Measurements from ENCODE around the gene ITGAE. TPM values are rescaled to one million over a fixed set of nuclear protein-coding genes. Genes with fewer than 3 reads are reported as not detected.

Gene ITGAE
- polyA plus RNA-seq, 2 of the 4 experiments (the other 2 are of a cell fraction): 154 to 156 TPM

- H3K4me1 ChIP-seq: peaks cover 18% of the 10 kb centered on the region
- CTCF ChIA-PET: interaction anchor here (0.8 to 16.3 kb wide), 10 partner anchors 11 to 679 kb away, joined by 3 to 491 read pairs (median 4); no protein-coding TSS in a partner anchor
- no peak overlapping the region for H3K4me2 ChIP-seq
- no peak for FAIRE-seq
- 53% methylated on average over 2 of the region's 2 CpGs for WGBS (ENCODE audit: missing lambda C conversion rate)
- POLR2A ChIA-PET: no interaction called here
- DNase-seq (ENCODE audit: low read depth in 1 of 2, low spot score in 1 of 2): no peak
- peak overlapping the region in 1 of 2 experiments; percentile 27; a peak in 1 of 6 replicates for H3K27ac ChIP-seq
- H3K9me3 ChIP-seq: no peaks in the 10 kb centered on the region
- TF ChIP-seq, protein P1, sequence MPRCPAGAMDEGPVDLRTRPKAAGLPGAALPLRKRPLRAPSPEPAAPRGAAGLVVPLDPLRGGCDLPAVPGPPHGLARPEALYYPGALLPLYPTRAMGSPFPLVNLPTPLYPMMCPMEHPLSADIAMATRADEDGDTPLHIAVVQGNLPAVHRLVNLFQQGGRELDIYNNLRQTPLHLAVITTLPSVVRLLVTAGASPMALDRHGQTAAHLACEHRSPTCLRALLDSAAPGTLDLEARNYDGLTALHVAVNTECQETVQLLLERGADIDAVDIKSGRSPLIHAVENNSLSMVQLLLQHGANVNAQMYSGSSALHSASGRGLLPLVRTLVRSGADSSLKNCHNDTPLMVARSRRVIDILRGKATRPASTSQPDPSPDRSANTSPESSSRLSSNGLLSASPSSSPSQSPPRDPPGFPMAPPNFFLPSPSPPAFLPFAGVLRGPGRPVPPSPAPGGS (IDR thresholded peaks at IDR 0.05): no peak
- TF ChIP-seq EHMT2 (IDR thresholded peaks at IDR 0.05; ENCODE audit: low read depth): no peak
- no peak for TF ChIP-seq MYC (IDR thresholded peaks at IDR 0.05; ENCODE audit: borderline replicate concordance, low read length)
- TF ChIP-seq HOXB13 (CRISPR knock-in tag; IDR thresholded peaks at IDR 0.05; ENCODE audit: low read depth): no peak
- TF ChIP-seq, protein P2, sequence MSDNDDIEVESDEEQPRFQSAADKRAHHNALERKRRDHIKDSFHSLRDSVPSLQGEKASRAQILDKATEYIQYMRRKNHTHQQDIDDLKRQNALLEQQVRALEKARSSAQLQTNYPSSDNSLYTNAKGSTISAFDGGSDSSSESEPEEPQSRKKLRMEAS (IDR thresholded peaks at IDR 0.05): no peak
- TF ChIP-seq FOSL2 (IDR thresholded peaks at IDR 0.05): no peak
- TF ChIP-seq FOSL2 (CRISPR knock-in tag; IDR thresholded peaks at IDR 0.05): no peak
- no peak for TF ChIP-seq CEBPB (IDR thresholded peaks at IDR 0.05)
- no peak for TF ChIP-seq ATOH8 (CRISPR knock-in tag; IDR thresholded peaks at IDR 0.05; ENCODE audit: low read depth)
- TF ChIP-seq SMC3 (IDR thresholded peaks at IDR 0.05): no peak
- TF ChIP-seq NFE2L2 (conservative IDR thresholded peaks at IDR 0.05; ENCODE audit: low read length): no peak
- no peak overlapping the region for H3K4me3 ChIP-seq
- ATAC-seq: no peak
Observed at GRCh38 chr17:3727041-3727440, 73.9 kb downstream of the ITGAE start.

DNA sequence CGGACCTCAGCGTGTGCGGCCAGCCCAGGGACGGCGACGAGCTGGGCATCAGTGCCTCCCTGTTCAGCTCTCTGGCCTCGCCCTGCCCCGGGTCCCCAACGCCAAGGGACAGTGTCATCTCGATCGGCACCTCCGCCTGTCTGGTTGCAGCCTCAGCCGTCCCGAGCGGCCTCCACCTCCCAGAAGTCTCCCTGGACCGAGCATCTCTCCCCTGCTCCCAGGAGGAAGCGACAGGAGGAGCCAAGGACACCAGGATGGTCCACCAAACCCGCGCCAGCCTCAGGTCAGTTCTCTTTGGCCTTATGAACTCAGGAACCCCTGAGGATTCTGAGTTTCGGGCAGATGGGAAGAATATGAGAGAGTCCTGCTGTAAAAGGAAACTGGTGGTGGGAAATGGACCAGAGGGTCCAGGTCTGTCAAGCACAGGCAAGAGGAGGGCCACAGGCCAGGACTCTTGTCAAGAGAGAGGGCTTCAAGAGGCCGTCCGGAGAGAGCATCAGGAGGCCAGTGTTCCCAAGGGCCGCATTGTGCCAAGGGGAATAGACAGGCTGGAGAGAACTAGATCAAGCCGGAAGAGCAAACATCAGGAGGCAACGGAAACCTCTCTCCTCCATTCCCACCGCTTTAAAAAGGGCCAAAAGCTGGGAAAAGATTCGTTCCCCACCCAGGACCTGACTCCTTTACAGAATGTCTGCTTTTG, 76.5 kb downstream of the ITGAE start:
- ATAC-seq (no peak), DNase-seq (ENCODE audit: low read depth in 1 of 2, low spot score in 1 of 2) (no peak), FAIRE-seq (no peak)
- ChIA-PET POLR2A (interaction anchor here (1.0 to 2.1 kb wide), 3 partner anchors 12 to 71 kb away, joined by 3 to 17 read pairs (median 4); partner anchors contain the start of genes EMC6 and TAX1BP3), CTCF (interaction anchor here (1.1 to 8.3 kb wide), 5 partner anchors 13 to 680 kb away, joined by 3 to 141 read pairs (median 4); no protein-coding TSS in a partner anchor)
- Histone ChIP-seq H3K9me3 (no peaks in the 10 kb centered on the region), H3K4me1 (peaks cover 38% of the 10 kb centered on the region), H3K4me2 (peak overlapping the region; percentile 96), H3K4me3 (peak overlapping the region; percentile 60), H3K27ac (peak overlapping the region; percentile 88 to 89)
- WGBS (ENCODE audit: missing lambda C conversion rate): 24% methylated on average over 25 of the region's 27 CpGs
- TF ChIP-seq HOXA7 (CRISPR knock-in tag; IDR thresholded peaks at IDR 0.05) (no peak), RNF2 (IDR thresholded peaks at IDR 0.05; ENCODE audit: borderline replicate concordance, low read depth) (no peak), ZFP36 (IDR thresholded peaks at IDR 0.05; ENCODE audit: borderline replicate concordance, partially characterized antibody) (no peak), RCOR1 (IDR thresholded peaks at IDR 0.05; ENCODE audit: low read depth, low read length) (no peak), ELK1 (IDR thresholded peaks at IDR 0.05; ENCODE audit: low read depth, low read length) (no peak), EHMT2 (IDR thresholded peaks at IDR 0.05; ENCODE audit: low read depth) (no peak), FOXS1 (CRISPR knock-in tag; IDR thresholded peaks at IDR 0.05) (no peak), KDM1A (IDR thresholded peaks at IDR 0.05; ENCODE audit: low read depth) (no peak), ZNF302 (CRISPR knock-in tag; IDR thresholded peaks at IDR 0.05) (no peak), HEYL (CRISPR knock-in tag; IDR thresholded peaks at IDR 0.05) (no peak), CHD2 (IDR thresholded peaks at IDR 0.05; ENCODE audit: low read length, partially characterized antibody) (no peak), SMC3 (IDR thresholded peaks at IDR 0.05) (no peak), FOSB (CRISPR knock-in tag; IDR thresholded peaks at IDR 0.05) (no peak), TFCP2L1 (CRISPR knock-in tag; IDR thresholded peaks at IDR 0.05) (no peak)
- TF ChIP-seq, protein P3, sequence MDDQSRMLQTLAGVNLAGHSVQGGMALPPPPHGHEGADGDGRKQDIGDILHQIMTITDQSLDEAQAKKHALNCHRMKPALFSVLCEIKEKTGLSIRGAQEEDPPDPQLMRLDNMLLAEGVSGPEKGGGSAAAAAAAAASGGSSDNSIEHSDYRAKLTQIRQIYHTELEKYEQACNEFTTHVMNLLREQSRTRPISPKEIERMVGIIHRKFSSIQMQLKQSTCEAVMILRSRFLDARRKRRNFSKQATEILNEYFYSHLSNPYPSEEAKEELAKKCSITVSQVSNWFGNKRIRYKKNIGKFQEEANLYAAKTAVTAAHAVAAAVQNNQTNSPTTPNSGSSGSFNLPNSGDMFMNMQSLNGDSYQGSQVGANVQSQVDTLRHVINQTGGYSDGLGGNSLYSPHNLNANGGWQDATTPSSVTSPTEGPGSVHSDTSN (IDR thresholded peaks at IDR 0.05): no peak
- TF ChIP-seq, protein P4, sequence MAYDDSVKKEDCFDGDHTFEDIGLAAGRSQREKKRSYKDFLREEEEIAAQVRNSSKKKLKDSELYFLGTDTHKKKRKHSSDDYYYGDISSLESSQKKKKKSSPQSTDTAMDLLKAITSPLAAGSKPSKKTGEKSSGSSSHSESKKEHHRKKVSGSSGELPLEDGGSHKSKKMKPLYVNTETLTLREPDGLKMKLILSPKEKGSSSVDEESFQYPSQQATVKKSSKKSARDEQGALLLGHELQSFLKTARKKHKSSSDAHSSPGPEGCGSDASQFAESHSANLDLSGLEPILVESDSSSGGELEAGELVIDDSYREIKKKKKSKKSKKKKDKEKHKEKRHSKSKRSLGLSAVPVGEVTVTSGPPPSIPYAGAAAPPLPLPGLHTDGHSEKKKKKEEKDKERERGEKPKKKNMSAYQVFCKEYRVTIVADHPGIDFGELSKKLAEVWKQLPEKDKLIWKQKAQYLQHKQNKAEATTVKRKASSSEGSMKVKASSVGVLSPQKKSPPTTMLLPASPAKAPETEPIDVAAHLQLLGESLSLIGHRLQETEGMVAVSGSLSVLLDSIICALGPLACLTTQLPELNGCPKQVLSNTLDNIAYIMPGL (CRISPR knock-in tag; IDR thresholded peaks at IDR 0.05; ENCODE audit: borderline replicate concordance): no peak
- TF ChIP-seq, protein P5, sequence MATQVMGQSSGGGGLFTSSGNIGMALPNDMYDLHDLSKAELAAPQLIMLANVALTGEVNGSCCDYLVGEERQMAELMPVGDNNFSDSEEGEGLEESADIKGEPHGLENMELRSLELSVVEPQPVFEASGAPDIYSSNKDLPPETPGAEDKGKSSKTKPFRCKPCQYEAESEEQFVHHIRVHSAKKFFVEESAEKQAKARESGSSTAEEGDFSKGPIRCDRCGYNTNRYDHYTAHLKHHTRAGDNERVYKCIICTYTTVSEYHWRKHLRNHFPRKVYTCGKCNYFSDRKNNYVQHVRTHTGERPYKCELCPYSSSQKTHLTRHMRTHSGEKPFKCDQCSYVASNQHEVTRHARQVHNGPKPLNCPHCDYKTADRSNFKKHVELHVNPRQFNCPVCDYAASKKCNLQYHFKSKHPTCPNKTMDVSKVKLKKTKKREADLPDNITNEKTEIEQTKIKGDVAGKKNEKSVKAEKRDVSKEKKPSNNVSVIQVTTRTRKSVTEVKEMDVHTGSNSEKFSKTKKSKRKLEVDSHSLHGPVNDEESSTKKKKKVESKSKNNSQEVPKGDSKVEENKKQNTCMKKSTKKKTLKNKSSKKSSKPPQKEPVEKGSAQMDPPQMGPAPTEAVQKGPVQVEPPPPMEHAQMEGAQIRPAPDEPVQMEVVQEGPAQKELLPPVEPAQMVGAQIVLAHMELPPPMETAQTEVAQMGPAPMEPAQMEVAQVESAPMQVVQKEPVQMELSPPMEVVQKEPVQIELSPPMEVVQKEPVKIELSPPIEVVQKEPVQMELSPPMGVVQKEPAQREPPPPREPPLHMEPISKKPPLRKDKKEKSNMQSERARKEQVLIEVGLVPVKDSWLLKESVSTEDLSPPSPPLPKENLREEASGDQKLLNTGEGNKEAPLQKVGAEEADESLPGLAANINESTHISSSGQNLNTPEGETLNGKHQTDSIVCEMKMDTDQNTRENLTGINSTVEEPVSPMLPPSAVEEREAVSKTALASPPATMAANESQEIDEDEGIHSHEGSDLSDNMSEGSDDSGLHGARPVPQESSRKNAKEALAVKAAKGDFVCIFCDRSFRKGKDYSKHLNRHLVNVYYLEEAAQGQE (IDR thresholded peaks at IDR 0.05): no peak

Measured in A549 (cell line).